ENCODE data around the gene PTPN2.
"Not testable (repeated sequence)": the region's sequence is repeated elsewhere in the genome, so short reads cannot be mapped to it uniquely, and the experiment has no call there.

The PTPN2 gene

GRCh38 chr18:12769644-12770440, 114.2 kb downstream of the PTPN2 start:
- DNase-seq: no peak

- no peak for DNase-seq
These were observed 114.9 kb downstream of the PTPN2 start for GRCh38 chr18:12769136-12769535.

- no peak for DNase-seq
These were observed 115.4 kb downstream of the PTPN2 start for GRCh38 chr18:12768625-12769024.

- no peak for DNase-seq
These were observed 116.4 kb downstream of the PTPN2 start for GRCh38 chr18:12767580-12768155.

GRCh38 chr18:12766986-12767433, 117.0 kb downstream of the PTPN2 start:
- no peak for DNase-seq

GRCh38 chr18:12765586-12765985, 118.5 kb downstream of the PTPN2 start:
- DNase-seq: no peak

- no peak for DNase-seq
These were observed 118.9 kb downstream of the PTPN2 start for GRCh38 chr18:12765126-12765525.

- not testable (repeated sequence) for DNase-seq
These were observed 125.5 kb downstream of the PTPN2 start for GRCh38 chr18:12758566-12758965.

GRCh38 chr18:12756619-12757239, 127.3 kb downstream of the PTPN2 start:
- DNase-seq: not testable (repeated sequence)

- DNase-seq: not testable (repeated sequence)
These were observed 128.4 kb downstream of the PTPN2 start for GRCh38 chr18:12755606-12756005.

GRCh38 chr18:12754511-12754910, 129.5 kb downstream of the PTPN2 start:
- DNase-seq: no peak

GRCh38 chr18:12751891-12752290, 132.1 kb downstream of the PTPN2 start:
- no peak for DNase-seq

GRCh38 chr18:12751503-12751884, 132.5 kb downstream of the PTPN2 start:
- no peak for DNase-seq

- DNase-seq: no peak
These were observed 133.1 kb downstream of the PTPN2 start for GRCh38 chr18:12750715-12751502.

- peak; percentile 5 to 14 for DNase-seq
These were observed 133.8 kb downstream of the PTPN2 start for GRCh38 chr18:12750076-12750714.

- no peak for DNase-seq
These were observed 134.9 kb downstream of the PTPN2 start for GRCh38 chr18:12749121-12749520.

- DNase-seq: no peak
These were observed 135.4 kb downstream of the PTPN2 start for GRCh38 chr18:12748671-12749070.

GRCh38 chr18:12747530-12748315, 136.3 kb downstream of the PTPN2 start:
- DNase-seq: no peak

GRCh38 chr18:12745095-12745795, 138.8 kb downstream of the PTPN2 start:
- DNase-seq: no peak

- peak in 1 of 2 donors; percentile 58 for DNase-seq
These were observed 139.9 kb downstream of the PTPN2 start for GRCh38 chr18:12744103-12744502.

GRCh38 chr18:12742453-12742852, 141.6 kb downstream of the PTPN2 start:
- DNase-seq: no peak
